BLaER1 (cell line): Measurements from ENCODE around the gene SENP6.
"Not testable (repeated sequence)": the region's sequence is repeated elsewhere in the genome, so short reads cannot be mapped to it uniquely, and the experiment has no call there.

Source experiments
- H3K27ac ChIP-seq: shearing (Covaris generic); formaldehyde crosslinking; 2 replicates; pipeline ENCODE4 v1.8.1; 2022
- H3K27me3 ChIP-seq: shearing (Covaris generic); formaldehyde crosslinking; 2 replicates; pipeline ENCODE4 v1.8.1; 2022
- H3K36me3 ChIP-seq: shearing (Covaris generic); formaldehyde crosslinking; 2 replicates; pipeline ENCODE4 v1.8.1; 2022
- H3K4me1 ChIP-seq: shearing (Covaris generic); formaldehyde crosslinking; 2 replicates; pipeline ENCODE4 v1.8.1; 2022
- H3K4me2 ChIP-seq: shearing (Covaris generic); formaldehyde crosslinking; 2 replicates; pipeline ENCODE4 v1.8.1; 2022
- H3K4me3 ChIP-seq: shearing (Covaris generic); formaldehyde crosslinking; 2 replicates; pipeline ENCODE4 v1.8.1; 2022
- H3K9ac ChIP-seq: shearing (Covaris generic); formaldehyde crosslinking; 2 replicates; pipeline ENCODE4 v1.8.1; 2022
- H3K9me3 ChIP-seq: shearing (Covaris generic); formaldehyde crosslinking; 2 replicates; pipeline ENCODE4 v1.8.1; 2022
- H4K20me1 ChIP-seq: shearing (Covaris generic); formaldehyde crosslinking; 2 replicates; pipeline ENCODE4 v1.8.1; 2022
- Cebpa-rat ChIP-seq: shearing (Covaris generic); IDR thresholded peaks from 2 replicates; pipeline ENCODE4 v1.8.1; 2022

SENP6 gene

GRCh38 chr6:75631859-75632635, 30.4 kb downstream of the SENP6 start:
- no peaks in the 10 kb centered on the region for H3K4me1 ChIP-seq
- H3K27me3 ChIP-seq: no peaks in the 10 kb centered on the region

GRCh38 chr6:75633045-75633444, 31.4 kb downstream of the SENP6 start:
- no peaks in the 10 kb centered on the region for H3K4me1 ChIP-seq
- TF ChIP-seq Cebpa-rat: no peak
- H3K9me3 ChIP-seq: no peaks in the 10 kb centered on the region
- H4K20me1 ChIP-seq: peaks cover 68% of the 10 kb centered on the region
- H3K27ac ChIP-seq: no peak overlapping the region
- H3K4me2 ChIP-seq: no peak overlapping the region
- no peak overlapping the region for H3K9ac ChIP-seq
- H3K4me3 ChIP-seq: no peak overlapping the region
- no peaks in the 10 kb centered on the region for H3K27me3 ChIP-seq
- peaks cover 83% of the 10 kb centered on the region for H3K36me3 ChIP-seq

More at GRCh38 chr6:75631859-75632635, 30.4 kb downstream of the SENP6 start:
- no peak overlapping the region for H3K4me3 ChIP-seq
- no peak overlapping the region for H3K27ac ChIP-seq
- no peaks in the 10 kb centered on the region for H3K9me3 ChIP-seq
- no peak overlapping the region for H3K9ac ChIP-seq
- TF ChIP-seq Cebpa-rat: no peak
- no peak overlapping the region for H3K4me2 ChIP-seq
- H4K20me1 ChIP-seq: peaks cover 70% of the 10 kb centered on the region
- H3K36me3 ChIP-seq: peaks cover 82% of the 10 kb centered on the region

GRCh38 chr6:75642311-75642710, 40.6 kb downstream of the SENP6 start:
- H3K27ac ChIP-seq: no peak overlapping the region
- no peaks in the 10 kb centered on the region for H3K9me3 ChIP-seq
- no peaks in the 10 kb centered on the region for H3K4me1 ChIP-seq
- H4K20me1 ChIP-seq: peaks cover 9% of the 10 kb centered on the region; the same call in 1 of the 2 replicates
- H3K27me3 ChIP-seq: no peaks in the 10 kb centered on the region
- H3K9ac ChIP-seq: no peak overlapping the region
- peaks cover 77% of the 10 kb centered on the region for H3K36me3 ChIP-seq
- H3K4me3 ChIP-seq: no peak overlapping the region
- TF ChIP-seq Cebpa-rat: no peak
- H3K4me2 ChIP-seq: no peak overlapping the region

GRCh38 chr6:75643173-75643572, 41.5 kb downstream of the SENP6 start:
- TF ChIP-seq Cebpa-rat: no peak

GRCh38 chr6:75656479-75656878, 54.8 kb downstream of the SENP6 start:
- no peaks in the 10 kb centered on the region for H3K4me1 ChIP-seq
- H3K9me3 ChIP-seq: no peaks in the 10 kb centered on the region
- H3K4me3 ChIP-seq: no peak overlapping the region
- no peaks in the 10 kb centered on the region for H3K27me3 ChIP-seq
- no peak overlapping the region for H3K4me2 ChIP-seq
- TF ChIP-seq Cebpa-rat: no peak
- H4K20me1 ChIP-seq: 0 out of 2 replicates have a peak, but pooled peaks cover 4% of the 10 kb centered on the region
- H3K9ac ChIP-seq: no peak overlapping the region
- peaks cover 83% of the 10 kb centered on the region for H3K36me3 ChIP-seq
- no peak overlapping the region for H3K27ac ChIP-seq

More at GRCh38 chr6:75643173-75643572, 41.5 kb downstream of the SENP6 start:
- H3K4me1 ChIP-seq: no peaks in the 10 kb centered on the region
- H4K20me1 ChIP-seq: peaks cover 4% of the 10 kb centered on the region; the same call in 1 of the 2 replicates
- no peak overlapping the region for H3K4me2 ChIP-seq
- no peak overlapping the region for H3K27ac ChIP-seq
- H3K4me3 ChIP-seq: no peak overlapping the region
- H3K27me3 ChIP-seq: no peaks in the 10 kb centered on the region
- H3K9me3 ChIP-seq: no peaks in the 10 kb centered on the region
- no peak overlapping the region for H3K9ac ChIP-seq
- H3K36me3 ChIP-seq: peaks cover 75% of the 10 kb centered on the region

DNA sequence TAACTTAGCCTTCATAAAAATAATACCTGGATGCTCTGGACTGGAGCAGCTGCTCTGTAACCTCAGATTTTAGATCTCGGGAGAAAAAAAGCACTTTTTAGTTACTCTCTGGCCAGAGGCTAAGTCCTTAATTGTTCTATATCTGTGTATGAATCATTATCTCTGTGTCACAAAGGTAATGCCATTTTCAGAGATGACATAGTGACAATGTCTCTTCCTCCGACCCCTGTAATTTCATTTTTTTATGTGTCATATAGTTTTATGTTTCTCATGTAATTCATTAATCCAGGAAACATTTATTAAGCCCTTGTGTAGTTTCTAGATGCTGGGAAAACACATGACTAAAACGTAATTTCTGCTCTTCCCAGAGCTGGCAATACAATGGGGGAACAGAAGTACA, 55.6 kb downstream of the SENP6 start:
- no peaks in the 10 kb centered on the region for H3K4me1 ChIP-seq

DNA sequence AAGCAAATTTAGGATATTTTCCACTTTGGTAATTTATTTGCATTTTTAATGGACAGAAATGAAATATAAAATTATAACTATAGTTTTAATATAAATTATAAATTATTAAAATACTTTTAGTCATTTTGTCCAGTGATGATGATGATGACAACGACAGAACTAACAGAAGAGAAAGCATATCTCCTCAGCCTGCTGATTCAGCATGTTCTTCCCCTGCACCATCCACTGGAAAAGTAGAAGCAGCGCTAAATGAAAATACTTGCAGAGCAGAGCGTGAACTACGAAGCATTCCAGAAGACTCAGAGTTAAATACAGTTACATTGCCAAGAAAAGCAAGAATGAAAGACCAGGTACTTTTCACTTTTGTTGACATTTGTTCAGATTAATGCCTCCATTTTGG, 64.9 kb downstream of the SENP6 start:
- Histone ChIP-seq H3K4me3 (no peak overlapping the region), H3K4me1 (peaks cover 13% of the 10 kb centered on the region), H3K4me2 (no peak overlapping the region), H4K20me1 (peaks cover 24% of the 10 kb centered on the region; the same call in 1 of the 2 replicates), H3K36me3 (peaks cover 77% of the 10 kb centered on the region), H3K9ac (no peak overlapping the region), H3K27ac (no peak overlapping the region), H3K9me3 (no peaks in the 10 kb centered on the region), H3K27me3 (no peaks in the 10 kb centered on the region)
- no peak for TF ChIP-seq Cebpa-rat

More for the DNA sequence above, 55.6 kb downstream of the SENP6 start:
- Histone ChIP-seq H3K36me3 (peaks cover 83% of the 10 kb centered on the region), H3K4me2 (no peak overlapping the region), H3K27ac (no peak overlapping the region), H4K20me1 (0 out of 2 replicates have a peak, but pooled peaks cover 4% of the 10 kb centered on the region), H3K27me3 (no peaks in the 10 kb centered on the region), H3K4me3 (no peak overlapping the region), H3K9me3 (no peaks in the 10 kb centered on the region), H3K9ac (no peak overlapping the region)
- no peak for TF ChIP-seq Cebpa-rat

DNA sequence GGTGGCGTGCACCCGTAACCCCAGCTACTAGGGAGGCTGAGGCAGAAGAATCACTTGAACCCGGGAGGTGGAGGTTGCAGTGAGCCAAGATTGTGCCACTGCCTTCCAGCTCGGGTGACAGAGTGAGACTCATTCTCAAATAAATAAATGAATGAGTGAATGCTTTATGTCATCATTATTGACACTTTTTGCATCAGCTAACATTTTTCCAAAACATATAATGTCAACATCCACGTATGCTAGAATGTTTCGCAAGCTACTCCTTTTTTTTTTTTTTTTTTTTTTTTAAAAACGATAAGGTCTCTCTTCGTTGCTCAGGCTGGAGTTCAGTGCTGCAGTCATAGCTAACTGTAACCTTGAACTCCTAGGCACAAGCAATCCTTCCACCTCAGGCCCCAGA, 72.2 kb downstream of the SENP6 start:
- Histone ChIP-seq H3K36me3 (peaks cover 86% of the 10 kb centered on the region), H3K4me2 (no peak overlapping the region), H3K27me3 (no peaks in the 10 kb centered on the region), H3K4me3 (no peak overlapping the region), H4K20me1 (peaks cover 28% of the 10 kb centered on the region; the same call in 1 of the 2 replicates), H3K27ac (no peak overlapping the region), H3K4me1 (peaks cover 3% of the 10 kb centered on the region), H3K9me3 (0 out of 2 replicates have a peak, but pooled peaks cover 4% of the 10 kb centered on the region), H3K9ac (no peak overlapping the region)
- no peak for TF ChIP-seq Cebpa-rat

GRCh38 chr6:75676377-75676776, 74.7 kb downstream of the SENP6 start:
- no peak overlapping the region for H3K9ac ChIP-seq
- H3K4me3 ChIP-seq: no peak overlapping the region
- H3K9me3 ChIP-seq: peaks cover 21% of the 10 kb centered on the region
- no peaks in the 10 kb centered on the region for H3K27me3 ChIP-seq
- H3K27ac ChIP-seq: no peak overlapping the region
- TF ChIP-seq Cebpa-rat: no peak
- no peaks in the 10 kb centered on the region for H3K4me1 ChIP-seq
- H3K4me2 ChIP-seq: no peak overlapping the region
- peaks cover 90% of the 10 kb centered on the region for H3K36me3 ChIP-seq
- peaks cover 12% of the 10 kb centered on the region; the same call in 1 of the 2 replicates for H4K20me1 ChIP-seq

GRCh38 chr6:75682548-75682947, 80.9 kb downstream of the SENP6 start:
- not testable (repeated sequence) for H3K4me2 ChIP-seq, H4K20me1 ChIP-seq, H3K27me3 ChIP-seq, H3K4me1 ChIP-seq, H3K4me3 ChIP-seq, H3K27ac ChIP-seq, H3K9ac ChIP-seq
- peaks cover 73% of the 10 kb centered on the region for H3K36me3 ChIP-seq
- H3K9me3 ChIP-seq: peaks cover 38% of the 10 kb centered on the region

- not testable (repeated sequence) for H3K27ac ChIP-seq, H3K4me1 ChIP-seq, H3K27me3 ChIP-seq, H4K20me1 ChIP-seq, H3K4me3 ChIP-seq, H3K9ac ChIP-seq, H3K4me2 ChIP-seq
- Histone ChIP-seq H3K36me3 (peaks cover 73% of the 10 kb centered on the region), H3K9me3 (peaks cover 34% of the 10 kb centered on the region)
Measured at GRCh38 chr6:75683005-75683404, 81.3 kb downstream of the SENP6 start.

GRCh38 chr6:75687535-75687934, 85.9 kb downstream of the SENP6 start:
- H3K4me1 ChIP-seq, H3K27ac ChIP-seq, H3K9me3 ChIP-seq, H3K4me2 ChIP-seq, H4K20me1 ChIP-seq, H3K9ac ChIP-seq, H3K27me3 ChIP-seq, H3K4me3 ChIP-seq: not testable (repeated sequence)
- peaks cover 70% of the 10 kb centered on the region for H3K36me3 ChIP-seq

DNA sequence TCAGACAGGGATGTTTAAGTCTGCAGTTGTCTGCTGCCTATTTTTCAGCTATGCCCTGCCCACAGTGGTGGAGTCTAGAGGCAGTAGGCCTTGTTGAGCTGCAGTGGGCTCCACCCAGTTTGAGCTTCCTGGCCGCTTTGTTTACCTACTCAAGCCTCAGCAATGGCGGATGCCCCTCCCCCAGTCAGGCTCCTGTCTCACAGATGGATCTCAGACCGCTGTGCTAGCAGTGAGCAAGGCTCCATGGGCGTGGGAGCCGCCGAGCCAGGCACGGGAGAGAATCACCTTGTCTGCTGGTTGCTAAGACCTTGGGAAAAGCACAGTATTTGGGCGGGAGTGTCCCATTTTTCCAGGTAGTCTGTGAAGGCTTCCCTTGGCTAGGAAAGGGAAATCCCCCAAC, 86.3 kb downstream of the SENP6 start:
- H3K36me3 ChIP-seq: peaks cover 72% of the 10 kb centered on the region
- not testable (repeated sequence) for H3K4me2 ChIP-seq, H4K20me1 ChIP-seq, H3K9ac ChIP-seq, H3K9me3 ChIP-seq, H3K27ac ChIP-seq, H3K4me1 ChIP-seq, H3K27me3 ChIP-seq, H3K4me3 ChIP-seq
